Right lobe of liver (tissue), 4 donors: ENCODE data around the gene PRKCI.

Experiments used
- CTCF ChIP-seq, 4 donors: fragments of 200-600 bp in 3 of 4; fragments of 450-650 bp in 1 of 4; IDR thresholded peaks; one replicate each; pipeline versions ENCODE4 v1.5.1 to v1.8.0; 2016 to 2022; ENCODE audit warnings: antibody characterized with exemption in 4 of 4, mild to moderate bottlenecking in 2 of 4
- POLR2A ChIP-seq: fragments of 450-650 bp; IDR thresholded peaks from one replicate; pipeline ENCODE4 v1.6.1; 2017; ENCODE audit warnings: antibody characterized with exemption, mild to moderate bottlenecking
- donor health status: DM: no; HTN: no; CAD: no.
- donor health status: DM: no; HTN: no; CAD: no.
- donor health status: DM: no; HTN: yes; CAD: no.

- TF ChIP-seq POLR2A (no peak), CTCF (IDR thresholded peaks at IDR 0.05) (no peak)
These were observed 102.7 kb downstream of the PRKCI start for GRCh38 chr3:170324962-170325361.
